Tibial nerve (tissue), 4 donors: ENCODE results near the gene FCGR1A. TPM values are rescaled to one million over a fixed set of nuclear protein-coding genes. Genes with fewer than 3 reads are reported as not detected.

Experiments
- total RNA-seq, 4 donors: library from RNA; depleted of rRNA; stranded (reverse); fragments of >200 nt; gene quantifications; one replicate each; pipeline ENCODE4 v1.1.0, GENCODE V29; 2016

Gene FCGR1A
- total RNA-seq, 4 donors from 2014 or later, result 1.4 to 22.5 (median 3.7) TPM

Other genes with a start within 250 kb of the FCGR1A start
- gene PPIAL4C, start 198.8 kb upstream of the FCGR1A start, total RNA-seq, result not detected
- 10 to 100 TPM; 28.5 to 81.9 (median 57.8) TPM for gene BOLA1, start 116.9 kb downstream of the FCGR1A start, total RNA-seq
- gene SV2A, start 135.2 kb downstream of the FCGR1A start, total RNA-seq, result 1 to 10 TPM in 2 of 4 donors, under 1 TPM in 2; 0.66 to 2.7 (median 1.8) TPM
- 10 to 100 TPM in 2 of 4 donors, 1 to 10 TPM in 2; 6.3 to 14.3 (median 9.7) TPM for gene SF3B4, start 145.1 kb downstream of the FCGR1A start, total RNA-seq
- 10 to 100 TPM; 10.3 to 21.4 (median 13.6) TPM for gene MTMR11, start 154.2 kb downstream of the FCGR1A start, total RNA-seq
- gene OTUD7B, start 228.0 kb downstream of the FCGR1A start, total RNA-seq, result 10 to 100 TPM; 54.3 to 84.6 (median 80.1) TPM